Astrocyte (in vitro differentiated cells and primary cell): Measurements from ENCODE around the gene KRT4.

Experiments
- EZH2 ChIP-seq: IDR thresholded peaks from 2 replicates; pipeline ENCODE4 v1.6.1; 2012; ENCODE audit warnings: mild to moderate bottlenecking, low read length, inconsistent platforms; ENCODE audit not compliant: insufficient read depth
- TF ChIP-seq, protein P1 (sequence below): IDR thresholded peaks from 2 replicates; pipeline ENCODE4 v1.5.1; 2011; ENCODE audit warnings: low read depth, mild to moderate bottlenecking, inconsistent platforms, low read length, moderate library complexity; ENCODE audit not compliant: insufficient read depth

DNA sequence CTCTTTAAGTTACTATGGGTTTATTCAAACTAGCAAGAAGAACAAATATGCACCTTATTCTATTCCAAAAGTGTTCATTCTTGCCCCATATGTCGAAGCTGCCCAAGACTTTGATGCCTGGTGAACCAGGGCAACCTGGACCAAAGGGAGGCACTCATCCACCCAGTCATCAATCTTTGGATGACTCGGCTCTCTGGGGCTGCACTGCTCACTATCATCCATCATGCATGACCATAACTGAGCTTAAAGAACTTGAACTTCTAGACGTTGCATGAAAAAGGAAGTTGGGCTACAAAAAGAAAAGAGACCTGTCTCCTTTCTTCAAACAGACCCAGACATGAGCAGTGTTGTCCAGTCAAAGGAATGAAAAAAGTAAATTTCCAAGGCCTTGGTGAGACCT lies 1.2 kb downstream of the KRT4 start:
- TF ChIP-seq EZH2: no peak
- TF ChIP-seq, protein P1, sequence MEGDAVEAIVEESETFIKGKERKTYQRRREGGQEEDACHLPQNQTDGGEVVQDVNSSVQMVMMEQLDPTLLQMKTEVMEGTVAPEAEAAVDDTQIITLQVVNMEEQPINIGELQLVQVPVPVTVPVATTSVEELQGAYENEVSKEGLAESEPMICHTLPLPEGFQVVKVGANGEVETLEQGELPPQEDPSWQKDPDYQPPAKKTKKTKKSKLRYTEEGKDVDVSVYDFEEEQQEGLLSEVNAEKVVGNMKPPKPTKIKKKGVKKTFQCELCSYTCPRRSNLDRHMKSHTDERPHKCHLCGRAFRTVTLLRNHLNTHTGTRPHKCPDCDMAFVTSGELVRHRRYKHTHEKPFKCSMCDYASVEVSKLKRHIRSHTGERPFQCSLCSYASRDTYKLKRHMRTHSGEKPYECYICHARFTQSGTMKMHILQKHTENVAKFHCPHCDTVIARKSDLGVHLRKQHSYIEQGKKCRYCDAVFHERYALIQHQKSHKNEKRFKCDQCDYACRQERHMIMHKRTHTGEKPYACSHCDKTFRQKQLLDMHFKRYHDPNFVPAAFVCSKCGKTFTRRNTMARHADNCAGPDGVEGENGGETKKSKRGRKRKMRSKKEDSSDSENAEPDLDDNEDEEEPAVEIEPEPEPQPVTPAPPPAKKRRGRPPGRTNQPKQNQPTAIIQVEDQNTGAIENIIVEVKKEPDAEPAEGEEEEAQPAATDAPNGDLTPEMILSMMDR: no peak
